OCI-LY1 (cell line): Measurements from ENCODE around the gene BLNK.

Experiments
- CTCF ChIP-seq: fragments of 200-600 bp; sonication (generic), shearing (Covaris generic); IDR thresholded peaks from 2 replicates; pipeline ENCODE4 v1.5.1; 2017; ENCODE audit warnings: mild to moderate bottlenecking, antibody characterized with exemption, low read length, moderate library complexity, mixed read lengths
- EZH2 ChIP-seq: fragments of 200-600 bp; sonication (generic), shearing (Covaris generic); IDR thresholded peaks from 2 replicates; pipeline ENCODE4 v1.8.0; 2017; ENCODE audit warnings: borderline replicate concordance, mixed run types, mild to moderate bottlenecking, antibody characterized with exemption, low read length, moderate library complexity, mixed read lengths

GRCh38 chr10:96244354-96244753 is 27.0 kb downstream of the BLNK start:
- TF ChIP-seq EZH2 (no peak), CTCF (no peak)
